ENCODE measurements around the gene HS6ST2.
"Not testable (repeated sequence)": the region's sequence is repeated elsewhere in the genome, so short reads cannot be mapped to it uniquely, and the experiment has no call there.

Gene HS6ST2

GRCh38 chrX:132940727-132941327 lies 17.6 kb downstream of the HS6ST2 start:
- DNase-seq (ENCODE audit: low read depth), result no peak

DNA sequence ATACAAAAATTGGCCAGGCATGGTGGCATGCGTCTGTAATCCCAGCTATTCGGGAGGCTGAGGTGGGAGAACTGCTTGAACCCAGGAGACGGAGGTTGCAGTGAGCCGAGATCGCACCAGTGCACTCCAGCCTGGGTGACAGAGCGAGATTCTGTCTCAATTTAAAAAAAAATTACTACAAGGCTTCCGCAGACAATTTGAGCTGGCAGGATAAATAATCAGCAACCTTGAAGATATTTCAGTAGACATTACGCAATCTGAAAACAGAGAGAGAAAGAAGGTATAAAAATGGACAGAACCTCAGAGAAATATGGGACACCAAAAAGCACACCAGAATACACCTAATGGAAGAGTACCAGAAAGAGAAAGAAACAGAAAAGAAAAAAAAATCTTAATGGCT lies 25.3 kb downstream of the HS6ST2 start:
- no peak for DNase-seq (ENCODE audit: low read depth)

GRCh38 chrX:132924426-132924825 lies 34.0 kb downstream of the HS6ST2 start:
- no peak for DNase-seq (ENCODE audit: low read depth)

- no peak for DNase-seq (ENCODE audit: low read depth)
Measured at GRCh38 chrX:132918523-132918922, 39.9 kb downstream of the HS6ST2 start.

DNA sequence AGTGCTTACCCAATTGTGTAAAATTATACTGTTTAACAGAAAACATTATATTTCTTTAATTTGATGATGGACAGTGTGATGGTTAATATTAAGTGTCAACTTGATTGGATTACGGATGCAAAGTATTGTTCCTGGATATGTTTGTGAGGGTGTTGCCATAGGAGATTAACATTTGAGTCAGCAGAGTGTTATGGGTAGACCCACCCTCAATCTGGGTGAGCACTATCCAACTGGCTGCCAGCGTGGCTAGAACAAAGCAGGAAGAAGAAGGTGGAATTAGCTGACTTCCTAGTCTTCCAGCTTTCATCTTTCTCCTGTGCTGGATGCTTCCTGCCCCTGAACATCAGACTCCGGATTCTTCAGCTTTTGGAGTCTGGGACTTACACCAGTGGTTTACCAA lies 42.1 kb downstream of the HS6ST2 start:
- DNase-seq (ENCODE audit: low read depth), result no peak

GRCh38 chrX:132909643-132910042 lies 48.8 kb downstream of the HS6ST2 start:
- DNase-seq (ENCODE audit: low read depth), result no peak

GRCh38 chrX:132908891-132909290 lies 49.5 kb downstream of the HS6ST2 start:
- no peak for DNase-seq (ENCODE audit: low read depth)

DNA sequence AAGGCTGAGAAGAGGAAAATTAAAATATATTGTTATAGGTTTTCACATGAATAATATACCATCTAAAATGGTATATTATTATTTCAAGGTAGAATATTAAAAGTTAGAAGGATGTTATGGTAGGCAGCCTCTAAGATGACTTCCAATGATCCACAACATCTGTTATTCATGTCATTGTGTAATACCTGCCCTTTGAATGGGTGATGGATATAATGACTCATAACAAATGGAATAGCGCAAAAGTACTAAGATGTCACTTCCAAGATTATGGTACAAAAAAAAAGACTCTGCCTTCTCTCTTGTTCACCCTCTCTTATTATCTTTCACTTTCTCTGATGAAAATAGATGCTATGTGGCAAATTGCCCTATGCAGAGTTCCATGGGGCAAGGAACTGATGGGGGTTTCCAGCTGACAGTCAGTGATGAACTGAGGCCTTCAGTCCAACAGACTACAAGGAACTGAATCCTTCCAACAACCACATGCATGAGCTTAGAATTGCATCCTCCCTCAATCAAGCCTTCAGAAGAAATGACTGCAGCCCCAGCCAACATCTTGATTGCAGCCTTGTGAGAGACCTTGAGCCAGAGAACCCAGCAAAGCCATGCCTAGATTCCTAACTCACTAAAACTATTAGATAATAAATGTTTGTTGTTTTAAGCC lies 57.7 kb downstream of the HS6ST2 start:
- DNase-seq (ENCODE audit: low read depth), result no peak

DNA sequence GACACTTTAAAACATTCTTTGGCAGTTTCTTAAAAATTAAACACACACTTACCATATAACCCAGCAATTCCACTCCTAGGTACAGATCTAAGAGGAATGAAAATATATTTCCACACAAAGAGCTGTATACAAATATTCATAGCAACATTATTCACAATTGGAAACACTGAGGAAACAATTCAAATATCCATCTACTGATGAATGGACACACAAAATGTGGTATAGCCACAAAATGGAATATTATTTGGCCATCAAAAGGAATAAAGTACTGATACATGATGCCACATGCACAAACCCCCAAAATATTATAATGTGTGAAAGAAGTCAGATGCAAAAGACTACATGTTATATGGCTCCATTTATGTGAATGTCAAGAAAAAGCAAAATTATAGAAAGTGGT lies 70.9 kb downstream of the HS6ST2 start:
- no peak for DNase-seq (ENCODE audit: low read depth)

DNA sequence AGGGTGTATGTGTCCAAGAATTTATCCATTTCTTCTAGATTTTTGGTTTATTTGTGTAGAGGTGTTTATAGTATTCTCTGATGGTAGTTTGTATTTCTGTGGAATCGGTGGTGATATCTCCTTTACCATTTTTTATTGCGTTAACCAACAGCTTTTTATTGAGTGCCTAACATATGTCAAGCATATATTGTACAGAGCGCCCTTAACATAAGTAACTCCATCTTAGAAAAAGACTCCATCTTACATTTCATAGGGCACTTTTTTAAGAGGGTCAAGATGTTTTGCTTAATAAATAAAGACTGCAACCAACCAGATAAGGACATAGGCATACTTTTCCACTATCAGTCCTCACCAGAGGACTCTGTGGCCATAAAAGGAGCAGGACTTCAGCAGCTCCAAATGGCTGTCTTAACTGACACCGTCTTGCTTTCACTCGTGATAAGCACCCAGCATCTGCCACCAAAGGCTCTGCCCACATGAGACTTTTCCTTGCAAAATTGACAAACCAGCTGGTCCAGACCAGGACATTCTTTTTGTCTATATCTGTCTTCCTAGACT lies 75.0 kb downstream of the HS6ST2 start:
- no peak for DNase-seq (ENCODE audit: low read depth)

DNA sequence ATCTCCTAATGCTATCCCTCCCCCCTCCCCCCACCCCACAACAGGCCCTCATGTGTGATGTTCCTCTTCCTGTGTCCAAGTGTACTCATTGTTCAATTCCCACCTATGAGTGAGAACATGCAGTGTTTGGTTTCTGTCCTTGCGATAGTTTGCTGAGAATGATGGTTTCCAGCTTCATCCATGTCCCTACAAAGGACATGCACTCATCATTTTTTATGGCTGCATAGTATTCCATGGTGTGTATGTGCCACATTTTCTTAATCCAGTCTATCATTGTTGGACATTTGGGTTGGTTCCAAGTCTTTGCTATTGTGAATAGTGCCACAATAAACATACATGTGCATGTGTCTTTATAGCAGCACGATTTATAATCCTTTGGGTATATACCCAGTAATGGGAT lies 77.7 kb downstream of the HS6ST2 start:
- DNase-seq (ENCODE audit: low read depth), result not testable (repeated sequence)

- no peak for DNase-seq (ENCODE audit: low read depth)
Measured at GRCh38 chrX:132877954-132878536, 80.4 kb downstream of the HS6ST2 start.

DNA sequence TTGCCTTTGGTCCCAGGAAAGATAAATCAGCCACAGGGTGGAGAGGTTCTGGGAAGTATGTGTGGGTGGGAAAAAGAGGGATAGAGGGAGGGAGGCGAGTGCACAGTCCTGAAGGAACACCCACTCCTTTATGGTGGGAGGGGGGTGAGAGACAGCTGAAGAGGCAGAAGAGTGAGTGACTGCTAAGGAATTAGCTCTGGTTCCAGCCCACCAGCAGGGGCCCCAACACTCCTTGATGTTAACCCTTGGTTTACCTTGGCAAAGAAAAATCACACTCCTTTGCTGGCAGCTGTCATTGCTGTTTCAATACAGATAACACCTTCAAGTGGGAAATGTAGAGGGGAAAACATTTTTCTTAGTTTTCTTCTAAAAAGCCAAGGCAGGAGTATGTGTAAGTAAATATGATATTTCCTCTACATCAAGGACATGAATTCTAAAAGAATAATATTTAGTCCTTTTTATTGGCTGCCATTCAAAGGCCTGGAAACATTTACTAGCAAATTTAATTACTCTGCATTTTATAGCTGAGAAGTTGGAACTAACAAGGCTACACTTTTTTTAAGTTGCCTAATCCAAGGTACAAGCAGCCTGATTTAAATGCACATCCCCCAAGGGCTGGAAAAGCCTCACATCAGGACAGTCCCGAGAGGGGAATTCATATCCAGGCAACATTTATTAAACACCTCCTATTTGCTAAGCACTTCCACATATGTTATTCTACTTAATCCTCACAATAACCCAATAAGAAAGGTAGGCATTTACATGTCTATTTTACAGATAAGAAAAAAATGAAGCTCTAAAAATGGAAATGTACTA lies 81.7 kb downstream of the HS6ST2 start:
- no peak for DNase-seq (ENCODE audit: low read depth)

- no peak for DNase-seq (ENCODE audit: low read depth)
Measured at GRCh38 chrX:132875650-132876522, 82.5 kb downstream of the HS6ST2 start.

GRCh38 chrX:132862562-132862961 lies 95.9 kb downstream of the HS6ST2 start:
- DNase-seq (ENCODE audit: low read depth), result no peak

DNA sequence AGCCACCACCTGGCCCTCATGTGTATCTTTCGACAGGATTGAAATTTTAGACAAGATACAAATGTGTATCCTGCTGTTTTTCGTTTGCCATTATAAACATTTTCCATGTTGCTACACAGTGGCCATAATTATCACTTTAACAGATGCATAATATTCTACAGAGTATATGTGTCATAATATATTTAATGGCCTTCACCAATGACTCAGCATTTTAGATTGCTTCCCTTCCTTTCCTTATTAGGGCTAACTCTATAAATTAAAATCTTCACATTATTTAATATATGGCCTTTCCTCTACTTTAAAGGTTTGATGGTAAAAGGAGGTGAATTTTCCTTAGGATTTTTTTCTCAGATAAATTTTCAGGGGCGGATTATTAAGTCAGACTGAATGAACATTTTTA lies 97.4 kb downstream of the HS6ST2 start:
- DNase-seq (ENCODE audit: low read depth), result no peak

DNA sequence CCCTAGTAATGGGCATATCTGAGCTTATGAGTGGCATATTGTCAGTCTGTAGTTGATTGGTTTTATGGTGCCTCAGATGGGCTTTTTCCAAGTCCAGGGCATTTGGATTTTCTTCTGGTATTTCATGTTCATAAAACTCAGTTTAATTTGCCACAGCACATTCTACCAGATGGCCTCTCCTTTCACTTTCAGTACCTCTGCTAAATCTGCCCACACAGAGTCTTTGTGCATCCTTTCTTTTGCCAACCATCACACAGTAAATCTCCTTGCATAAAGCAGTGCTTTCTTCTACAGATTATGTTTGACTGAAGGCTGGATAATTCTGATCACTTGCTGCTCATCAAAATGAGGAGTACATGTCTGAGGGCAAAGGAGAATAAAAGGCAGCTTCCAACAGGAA lies 98.2 kb downstream of the HS6ST2 start:
- DNase-seq (ENCODE audit: low read depth), result no peak

DNA sequence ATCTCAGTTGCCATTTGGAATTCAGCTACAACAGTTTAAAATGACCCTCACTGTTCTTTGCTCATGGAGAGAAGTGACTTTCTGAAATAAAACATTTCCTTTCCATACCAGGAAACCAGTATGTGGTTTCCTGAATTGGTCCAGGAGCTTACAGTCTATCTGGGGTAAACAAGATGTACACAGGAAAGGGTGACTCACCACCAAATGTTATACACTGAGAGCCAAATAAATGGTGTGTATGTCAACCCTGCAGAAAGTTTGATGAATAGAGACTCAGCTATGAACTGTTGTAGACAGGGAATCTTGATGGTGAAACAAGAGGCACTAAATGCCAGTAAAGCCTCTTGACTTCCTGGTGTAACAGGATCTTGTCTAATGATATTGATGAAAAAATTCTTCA lies 100.4 kb downstream of the HS6ST2 start:
- DNase-seq (ENCODE audit: low read depth), result no peak

- no peak for DNase-seq (ENCODE audit: low read depth)
Measured at GRCh38 chrX:132855780-132856341, 102.6 kb downstream of the HS6ST2 start.

DNA sequence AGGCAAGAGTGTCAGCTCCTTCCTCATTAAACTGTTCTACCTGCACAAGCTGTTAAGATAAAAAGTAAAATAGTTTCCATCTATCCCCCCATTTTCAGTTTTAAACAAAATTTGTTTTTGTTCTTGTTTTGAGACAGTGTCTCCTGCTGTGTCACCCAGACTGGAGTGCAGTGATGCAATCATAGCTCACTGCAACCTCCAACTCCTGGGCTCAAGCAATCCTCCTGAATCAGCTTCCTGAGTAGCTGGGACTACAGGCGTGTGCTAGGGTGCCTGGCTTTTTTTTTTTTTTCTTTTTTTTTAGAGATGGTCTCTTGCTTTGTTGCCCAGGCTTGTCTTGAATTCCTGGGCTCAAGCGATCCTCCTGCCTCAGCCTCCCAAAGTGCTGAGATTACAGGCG lies 105.4 kb downstream of the HS6ST2 start:
- no peak for DNase-seq (ENCODE audit: low read depth)

GRCh38 chrX:132848296-132848970 lies 110.0 kb downstream of the HS6ST2 start:
- DNase-seq (ENCODE audit: low read depth), result no peak

All from stimulated activated CD8-positive, alpha-beta memory T cell treated with anti-CD3 and anti-CD28 coated beads, Interleukin-4, amount 100 ng/mL, for 24 hours (primary cell).